HUES6 (cell line): ENCODE measurements around the gene PROS1.
"Not testable (repeated sequence)": the region's sequence is repeated elsewhere in the genome, so short reads cannot be mapped to it uniquely, and the experiment has no call there.

Experiments
- H3K27ac ChIP-seq: 2 replicates; pipeline ENCODE4 v1.7.0; 2013; ENCODE audit warnings: low read depth, mild to moderate bottlenecking, low read length, inconsistent platforms
- H3K27me3 ChIP-seq: 2 replicates; pipeline ENCODE4 v1.6.1; 2013; ENCODE audit warnings: low read length; ENCODE audit not compliant: control insufficient read depth, insufficient read depth
- H3K36me3 ChIP-seq: 2 replicates; pipeline ENCODE4 v1.6.1; 2013; ENCODE audit warnings: low read length; ENCODE audit not compliant: control insufficient read depth, insufficient read depth
- H3K4me1 ChIP-seq: 2 replicates; pipeline ENCODE4 v1.6.1; 2013; ENCODE audit warnings: low read length; ENCODE audit not compliant: control insufficient read depth, insufficient read depth
- H3K4me3 ChIP-seq: 2 replicates; pipeline ENCODE4 v1.5.1; 2013; ENCODE audit warnings: low read depth, low read length
- H3K9ac ChIP-seq: one replicate; pipeline ENCODE4 v1.6.1; 2013; ENCODE audit warnings: mild to moderate bottlenecking, low read length
- H3K9me3 ChIP-seq: 2 replicates; pipeline ENCODE4 v1.6.1; 2013; ENCODE audit warnings: low read depth, low read length; ENCODE audit not compliant: control insufficient read depth, insufficient read depth

PROS1 gene

DNA sequence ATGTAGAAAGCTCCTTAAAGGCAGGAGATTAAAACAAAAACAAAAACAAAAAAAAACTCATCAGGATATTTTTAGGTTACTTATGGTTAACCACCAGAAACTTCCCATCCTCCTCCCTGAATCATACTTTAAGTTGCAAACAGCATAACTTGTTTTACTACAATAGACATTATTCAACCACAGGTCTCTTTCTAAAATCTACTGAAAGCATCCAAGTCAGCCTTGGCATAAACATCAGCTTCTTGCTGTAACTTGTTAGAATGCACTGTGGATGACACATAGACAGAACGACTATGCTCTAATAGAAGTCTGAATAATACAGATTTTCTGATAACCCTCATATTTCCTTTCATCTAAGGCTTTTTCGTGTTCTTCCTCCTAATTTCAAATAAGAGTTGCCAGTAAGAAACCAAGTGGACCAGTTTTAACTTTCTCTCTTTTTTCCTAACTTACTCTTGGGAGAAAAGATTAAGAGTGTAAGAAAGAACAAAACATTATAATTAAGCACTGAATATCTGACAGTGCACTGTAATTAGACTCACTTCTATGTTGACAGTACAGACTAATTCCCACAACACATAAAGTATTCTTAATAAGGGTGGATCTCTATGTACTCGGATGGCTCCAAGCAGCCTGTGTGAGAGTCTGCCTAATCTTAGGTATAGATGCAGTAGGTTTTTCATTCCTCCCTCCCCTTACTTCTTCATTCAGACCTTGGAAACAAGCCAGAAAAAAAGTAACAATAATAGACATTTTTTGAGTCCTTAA, 95.3 kb downstream of the PROS1 start:
- not testable (repeated sequence) for H3K27me3 ChIP-seq, H3K36me3 ChIP-seq, H3K4me1 ChIP-seq, H3K4me3 ChIP-seq, H3K9ac ChIP-seq, H3K27ac ChIP-seq
- H3K9me3 ChIP-seq: peaks cover 20% of the 10 kb centered on the region; the same call in 1 of the 2 replicates

DNA sequence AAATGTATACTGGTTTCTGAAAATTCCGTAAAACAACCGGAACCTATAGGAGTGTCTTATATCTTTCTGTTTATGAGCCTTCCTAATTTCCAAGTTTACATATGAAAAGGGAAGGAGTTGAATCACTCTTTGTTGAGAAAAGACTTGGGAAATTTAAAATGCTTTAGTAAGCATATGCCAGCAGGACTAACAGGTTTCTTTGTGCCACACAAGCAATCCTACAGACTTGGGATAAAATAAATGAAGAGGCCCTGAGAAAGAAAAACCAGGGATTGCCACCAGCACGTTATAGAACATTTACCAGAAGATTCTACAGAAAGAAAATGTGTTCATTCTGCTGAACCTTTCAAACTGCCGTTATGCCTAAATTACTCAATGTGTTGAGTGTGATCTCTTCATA, 96.3 kb downstream of the PROS1 start:
- not testable (repeated sequence) for H3K9ac ChIP-seq, H3K4me3 ChIP-seq, H3K27me3 ChIP-seq, H3K36me3 ChIP-seq, H3K27ac ChIP-seq, H3K4me1 ChIP-seq
- peaks cover 11% of the 10 kb centered on the region; the same call in 1 of the 2 replicates for H3K9me3 ChIP-seq

DNA sequence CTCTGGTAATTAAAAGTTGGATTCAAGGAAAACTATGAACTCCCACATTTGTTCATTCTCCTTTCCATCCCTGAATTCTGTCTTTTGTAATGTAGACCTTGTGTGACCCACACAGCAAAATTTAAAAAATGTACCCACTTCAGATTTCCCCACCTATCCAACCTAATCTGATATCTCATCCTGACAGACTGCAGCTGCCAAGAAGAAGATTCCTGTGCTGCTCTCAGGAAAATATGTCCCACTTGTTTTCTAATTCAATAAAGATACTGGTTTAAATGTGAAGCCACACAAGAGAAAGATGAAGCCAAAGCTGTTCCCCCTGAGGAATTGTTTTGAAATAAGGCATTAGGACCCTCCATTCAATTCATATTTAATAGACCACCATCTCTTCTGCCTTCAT, 100.3 kb downstream of the PROS1 start:
- not testable (repeated sequence) for H3K4me3 ChIP-seq, H3K27me3 ChIP-seq, H3K27ac ChIP-seq, H3K36me3 ChIP-seq, H3K4me1 ChIP-seq, H3K9ac ChIP-seq
- peaks cover 12% of the 10 kb centered on the region; the same call in 1 of the 2 replicates for H3K9me3 ChIP-seq

DNA sequence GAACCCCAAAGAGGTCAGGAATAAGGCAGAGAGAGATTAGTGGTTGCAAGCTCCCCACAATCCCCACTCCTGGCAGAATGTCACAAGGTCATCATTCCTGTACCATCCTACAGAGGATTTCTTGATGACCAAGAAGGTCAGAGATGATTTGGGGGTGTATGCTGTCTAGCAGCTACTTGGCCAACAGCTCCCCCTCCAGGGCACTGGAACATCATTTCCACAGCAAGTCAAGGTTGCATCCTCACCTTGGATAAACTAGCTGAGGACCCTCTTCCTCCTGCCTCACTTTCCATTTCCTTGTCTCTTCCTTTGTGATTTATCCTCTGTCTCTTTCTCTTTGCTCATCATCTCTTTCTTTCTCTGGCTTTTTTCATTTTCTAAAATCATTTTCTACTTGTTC, 106.3 kb downstream of the PROS1 start:
- H3K4me3 ChIP-seq: no peak overlapping the region
- no peaks in the 10 kb centered on the region for H3K36me3 ChIP-seq
- no peaks in the 10 kb centered on the region for H3K4me1 ChIP-seq
- no peak overlapping the region for H3K27ac ChIP-seq
- no peak overlapping the region for H3K9ac ChIP-seq
- peaks cover 25% of the 10 kb centered on the region; the same call in 1 of the 2 replicates for H3K9me3 ChIP-seq
- no peaks in the 10 kb centered on the region for H3K27me3 ChIP-seq

DNA sequence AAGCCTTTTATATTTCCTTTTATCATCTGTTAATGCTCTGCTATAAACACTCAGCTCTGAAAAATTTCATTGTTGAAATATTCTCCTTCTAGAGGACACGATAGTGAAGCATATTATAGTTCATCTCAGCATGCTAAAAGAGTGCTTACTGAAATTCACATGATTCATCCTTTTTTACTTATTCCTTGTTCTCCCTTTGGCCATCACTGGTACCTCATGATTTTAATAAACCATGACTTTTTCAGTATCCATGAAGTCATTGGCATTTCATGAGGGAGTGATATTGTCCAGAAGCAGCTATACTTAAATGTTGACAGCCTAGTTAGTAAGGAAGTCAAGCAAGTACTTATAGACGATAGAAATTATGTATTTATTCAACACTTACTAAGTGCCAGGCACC, 112.7 kb downstream of the PROS1 start:
- Histone ChIP-seq H3K4me1 (no peaks in the 10 kb centered on the region), H3K9ac (no peak overlapping the region), H3K27ac (no peak overlapping the region), H3K27me3 (no peaks in the 10 kb centered on the region), H3K9me3 (peaks cover 33% of the 10 kb centered on the region; the same call in 1 of the 2 replicates), H3K36me3 (no peaks in the 10 kb centered on the region), H3K4me3 (no peak overlapping the region)

DNA sequence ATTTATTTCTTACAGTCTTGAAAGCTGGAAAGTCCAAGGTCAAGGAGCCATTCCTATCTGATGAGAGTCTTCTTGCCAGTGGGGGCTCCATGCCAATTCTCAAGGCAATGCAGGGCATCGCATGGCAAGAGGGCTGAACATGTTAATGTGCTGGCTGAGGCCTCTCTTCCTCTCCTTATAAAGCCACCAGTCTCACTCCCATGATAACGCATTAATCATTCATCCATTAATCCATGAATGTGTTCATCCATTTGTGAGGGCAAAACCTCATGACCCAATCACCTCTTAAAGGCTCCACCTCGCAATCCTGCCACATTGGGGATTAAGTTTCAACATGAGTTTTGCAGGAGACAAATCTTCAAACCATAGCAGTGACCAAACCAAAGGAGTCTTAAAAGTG, 118.3 kb downstream of the PROS1 start:
- H3K4me1 ChIP-seq: no peaks in the 10 kb centered on the region
- H3K9ac ChIP-seq: no peak overlapping the region
- H3K4me3 ChIP-seq: no peak overlapping the region
- H3K27me3 ChIP-seq: no peaks in the 10 kb centered on the region
- no peaks in the 10 kb centered on the region for H3K36me3 ChIP-seq
- peaks cover 42% of the 10 kb centered on the region; the same call in 1 of the 2 replicates for H3K9me3 ChIP-seq
- H3K27ac ChIP-seq: no peak overlapping the region

DNA sequence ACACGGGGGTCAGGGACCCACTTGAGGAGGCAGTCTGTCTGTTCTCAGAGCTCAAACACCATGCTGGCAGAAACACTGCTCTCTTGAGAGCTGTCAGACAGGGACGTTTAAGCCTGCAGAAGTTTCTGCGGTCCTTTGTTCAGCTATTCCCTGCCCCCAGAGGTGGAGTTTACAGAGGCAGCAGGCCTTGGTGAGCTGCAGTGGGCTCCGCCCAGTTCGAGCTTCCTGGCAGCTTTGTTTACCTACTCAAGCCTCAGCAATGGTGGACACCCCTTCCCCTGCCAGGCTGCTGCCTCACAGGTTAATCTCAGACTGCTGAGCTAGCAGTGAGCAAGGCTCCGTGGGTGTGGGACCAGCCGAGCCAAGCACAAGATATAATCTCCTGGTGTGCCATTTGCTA, 121.5 kb downstream of the PROS1 start:
- not testable (repeated sequence) for H3K36me3 ChIP-seq, H3K27ac ChIP-seq, H3K4me3 ChIP-seq, H3K9ac ChIP-seq, H3K27me3 ChIP-seq, H3K4me1 ChIP-seq
- H3K9me3 ChIP-seq: peaks cover 34% of the 10 kb centered on the region; the same call in 1 of the 2 replicates

DNA sequence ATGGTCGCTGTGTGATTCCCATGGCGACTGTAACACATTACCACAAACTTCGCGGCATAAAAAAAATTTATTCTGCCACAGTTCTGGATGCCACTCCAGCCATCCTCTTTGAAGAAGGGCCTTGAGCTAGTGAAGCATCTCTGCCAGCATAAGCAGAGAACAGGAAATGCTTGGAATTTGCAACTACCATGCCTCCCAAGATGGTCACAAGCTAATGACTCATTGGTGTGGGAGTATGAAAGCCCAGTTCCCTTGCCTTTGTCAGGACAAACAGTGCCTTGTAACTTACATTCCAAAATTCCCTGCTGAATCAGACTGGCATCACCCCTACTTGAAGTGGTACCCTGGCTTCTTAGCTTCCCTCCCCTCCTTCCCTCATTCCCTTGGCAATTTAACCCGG, 129.7 kb downstream of the PROS1 start:
- Histone ChIP-seq H3K9me3 (peaks cover 11% of the 10 kb centered on the region; the same call in 1 of the 2 replicates), H3K27me3 (no peaks in the 10 kb centered on the region), H3K27ac (no peak overlapping the region), H3K4me3 (no peak overlapping the region), H3K36me3 (no peaks in the 10 kb centered on the region), H3K9ac (no peak overlapping the region), H3K4me1 (no peaks in the 10 kb centered on the region)

DNA sequence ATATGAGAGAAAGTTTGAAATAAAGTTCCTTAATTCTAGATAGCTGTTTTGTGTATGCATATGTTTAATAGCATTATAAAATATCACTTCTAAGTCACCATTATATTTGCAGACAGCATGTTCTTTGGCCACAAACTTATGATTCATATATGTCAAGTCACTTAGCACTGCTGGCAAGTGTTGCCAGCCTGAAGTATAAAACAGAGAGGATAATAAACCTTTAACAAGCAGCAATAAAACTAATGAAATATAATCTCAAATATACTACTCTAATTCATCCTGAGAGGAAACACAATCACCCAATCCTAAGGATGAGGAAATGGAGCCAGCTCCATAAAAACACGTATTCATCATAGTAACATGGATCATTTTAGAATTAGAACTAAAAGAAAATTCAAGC, 134.5 kb downstream of the PROS1 start:
- not testable (repeated sequence) for H3K4me1 ChIP-seq, H3K9me3 ChIP-seq, H3K9ac ChIP-seq, H3K4me3 ChIP-seq, H3K36me3 ChIP-seq, H3K27me3 ChIP-seq, H3K27ac ChIP-seq
